Lower leg skin (tissue), 4 donors: Measurements from ENCODE around the gene TRUB2. TPM values are rescaled to one million over a fixed set of nuclear protein-coding genes. Genes with fewer than 3 reads are reported as not detected.

Experiments used
- DNase-seq, 2 donors: peaks; one replicate each; pipeline ENCODE4 v3.0.0-alpha.2; 2019; ENCODE audit warnings: low spot score in 2 of 2
- H3K4me3 ChIP-seq: fragments of 200-600 bp; sonication (generic); 2 replicates; pipeline ENCODE4 v1.5.1; 2017; ENCODE audit warnings: mild to moderate bottlenecking, low read depth; ENCODE audit not compliant: poor library complexity, severe bottlenecking
- POLR2A ChIP-seq, 2 donors: fragments of 450-650 bp; IDR thresholded peaks; one replicate each; pipeline ENCODE4 v1.6.1; 2016 to 2017; ENCODE audit warnings: antibody characterized with exemption in 2 of 2, mild to moderate bottlenecking in 1 of 2, moderate library complexity in 1 of 2
- WGBS, 2 donors: methylation state at CpG; one replicate each; pipeline ENCODE4 v1.1.5; 2018; 5-methylcytosine and 5-hydroxymethylcytosine counted together
- intact Hi-C: fragments of 100-400 bp; cut with DNase I; formaldehyde crosslinking; loops from one replicate; pipeline ENCODE4 v1.15.0; 2023; ENCODE audit warnings: low total_unique reads
- total RNA-seq, 4 donors: library from RNA; depleted of rRNA; stranded (reverse); fragments of >200 nt; gene quantifications; one replicate each; pipeline ENCODE4 v1.1.0, GENCODE V29; 2016
- TF ChIP-seq, protein P1 (sequence below), 3 donors: fragments of 450-650 bp; IDR thresholded peaks; one replicate each; pipeline ENCODE4 v1.5.1; 2016; ENCODE audit warnings: antibody characterized with exemption in 3 of 3, mild to moderate bottlenecking in 3 of 3, moderate library complexity in 2 of 3

Gene TRUB2
- total RNA-seq, 4 donors from 2014 or later, result 10.8 to 13.9 (median 11.5) TPM

DNA sequence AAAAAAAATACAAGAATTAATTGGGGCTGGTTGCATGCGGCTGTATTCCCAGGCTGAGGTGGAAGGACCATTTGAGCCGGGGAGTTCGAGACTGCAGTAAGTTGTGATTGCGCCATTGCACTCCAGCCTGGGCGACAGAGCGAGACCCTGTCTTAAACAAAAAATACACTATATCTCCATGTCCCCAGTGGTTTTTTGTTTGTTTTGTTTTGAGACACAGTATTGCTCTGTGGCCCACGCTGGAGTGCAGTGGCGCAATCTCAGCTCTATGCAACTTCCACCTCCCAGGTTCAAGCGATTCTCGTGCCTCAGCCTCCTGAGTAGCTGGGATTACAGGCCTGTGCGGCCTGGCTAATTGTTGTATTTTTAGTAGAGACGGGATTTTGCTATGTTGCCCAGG is 1.5 kb upstream of the TRUB2 start:
- WGBS, 2 donors, result 83 to 85% methylated on average over 12 of the region's 12 CpGs
- TF ChIP-seq, protein P1, sequence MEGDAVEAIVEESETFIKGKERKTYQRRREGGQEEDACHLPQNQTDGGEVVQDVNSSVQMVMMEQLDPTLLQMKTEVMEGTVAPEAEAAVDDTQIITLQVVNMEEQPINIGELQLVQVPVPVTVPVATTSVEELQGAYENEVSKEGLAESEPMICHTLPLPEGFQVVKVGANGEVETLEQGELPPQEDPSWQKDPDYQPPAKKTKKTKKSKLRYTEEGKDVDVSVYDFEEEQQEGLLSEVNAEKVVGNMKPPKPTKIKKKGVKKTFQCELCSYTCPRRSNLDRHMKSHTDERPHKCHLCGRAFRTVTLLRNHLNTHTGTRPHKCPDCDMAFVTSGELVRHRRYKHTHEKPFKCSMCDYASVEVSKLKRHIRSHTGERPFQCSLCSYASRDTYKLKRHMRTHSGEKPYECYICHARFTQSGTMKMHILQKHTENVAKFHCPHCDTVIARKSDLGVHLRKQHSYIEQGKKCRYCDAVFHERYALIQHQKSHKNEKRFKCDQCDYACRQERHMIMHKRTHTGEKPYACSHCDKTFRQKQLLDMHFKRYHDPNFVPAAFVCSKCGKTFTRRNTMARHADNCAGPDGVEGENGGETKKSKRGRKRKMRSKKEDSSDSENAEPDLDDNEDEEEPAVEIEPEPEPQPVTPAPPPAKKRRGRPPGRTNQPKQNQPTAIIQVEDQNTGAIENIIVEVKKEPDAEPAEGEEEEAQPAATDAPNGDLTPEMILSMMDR (IDR thresholded peaks at IDR 0.05), result no peak
- no peak for TF ChIP-seq POLR2A (IDR thresholded peaks at IDR 0.05)
- no peak overlapping the region for H3K4me3 ChIP-seq
- no peak for DNase-seq
- intact Hi-C loops, result no loop called here

DNA sequence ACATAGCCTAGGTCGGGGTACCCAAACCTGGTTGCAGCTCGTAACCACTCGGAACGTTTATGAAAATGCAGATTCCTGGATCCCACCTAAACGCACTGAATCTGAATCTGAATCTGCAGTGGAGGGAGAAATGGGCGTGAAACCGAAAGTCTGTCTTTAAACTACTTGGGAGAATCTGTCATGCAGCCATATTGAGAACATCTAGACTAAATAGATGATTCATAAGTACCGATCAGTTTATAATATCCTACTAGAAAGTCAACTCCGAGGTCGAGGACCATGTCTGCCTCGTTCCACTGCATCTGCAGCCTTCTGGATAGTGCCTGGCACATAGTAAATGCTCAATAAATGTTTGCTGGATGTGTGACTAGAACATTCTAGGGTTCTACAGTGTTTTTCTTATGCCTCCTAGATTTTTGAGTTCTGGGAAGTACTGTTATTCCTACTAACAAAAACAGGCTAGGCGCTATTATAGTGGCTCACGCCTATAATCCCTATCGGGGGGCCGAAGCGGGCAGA is 1.0 kb upstream of the TRUB2 start:
- H3K4me3 ChIP-seq, result peak overlapping the region; percentile 91
- TF ChIP-seq, protein P1 (IDR thresholded peaks at IDR 0.05), result no peak
- TF ChIP-seq POLR2A (IDR thresholded peaks at IDR 0.05), result no peak
- 22 to 25% methylated on average over 16 of the region's 16 CpGs for WGBS, 2 donors
- no peak for DNase-seq
- intact Hi-C loops, result no loop called here

DNA sequence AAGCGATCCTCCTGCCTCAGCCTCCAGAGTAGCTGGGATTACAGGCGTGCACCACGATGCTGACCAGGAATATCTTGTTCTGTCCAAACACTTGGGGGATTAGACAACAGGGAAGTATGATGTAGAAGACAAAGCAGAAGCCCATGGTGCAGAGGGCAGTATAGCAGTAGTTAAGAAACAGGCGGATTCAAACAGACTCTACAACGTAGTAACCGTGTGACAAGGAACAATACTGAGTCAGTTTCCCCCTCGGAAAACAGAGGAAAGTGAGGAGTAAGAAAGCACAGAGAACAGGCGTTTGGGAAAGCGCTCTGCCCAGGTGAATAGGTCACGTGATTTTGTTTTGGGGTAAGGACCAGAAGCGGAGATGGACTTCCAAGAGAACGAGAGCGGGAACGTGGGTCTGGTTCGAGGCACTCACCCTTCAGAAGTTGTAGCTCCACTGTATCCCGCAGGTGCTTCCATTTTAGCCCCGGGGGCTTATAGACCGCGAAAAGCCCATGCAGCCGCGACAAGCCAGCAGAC is 306 bp downstream of the TRUB2 start:
- intact Hi-C loops, result no loop called here
- peak overlapping the region; percentile 91 for H3K4me3 ChIP-seq
- no peak for DNase-seq
- no peak for TF ChIP-seq POLR2A (IDR thresholded peaks at IDR 0.05)
- TF ChIP-seq, protein P1 (IDR thresholded peaks at IDR 0.05), result no peak
- 2% methylated on average over 20 to 21 of the region's 21 CpGs for WGBS, 2 donors

DNA sequence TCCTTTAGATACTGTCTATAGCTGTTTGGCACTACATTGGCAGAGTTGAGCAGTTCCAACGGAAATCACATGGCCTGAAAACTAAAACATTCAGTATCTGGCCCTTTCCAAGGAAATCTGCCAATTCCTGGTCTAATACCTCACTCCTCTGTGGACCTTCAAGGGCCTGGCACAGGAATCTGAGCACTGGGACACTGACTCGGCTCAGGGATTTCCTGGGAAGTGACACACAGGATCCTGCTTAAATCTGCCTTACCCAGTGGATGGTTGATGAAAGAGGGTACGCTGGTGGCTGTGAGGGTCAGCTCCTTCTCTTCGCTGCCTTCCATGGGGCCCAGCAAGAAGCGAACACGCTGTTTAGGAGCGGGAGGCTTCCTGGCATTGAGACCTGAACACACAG is 904 bp downstream of the TRUB2 start:
- TF ChIP-seq, protein P1 (IDR thresholded peaks at IDR 0.05), result no peak
- no peak for TF ChIP-seq POLR2A (IDR thresholded peaks at IDR 0.05)
- no peak overlapping the region for H3K4me3 ChIP-seq
- intact Hi-C loops, result no loop called here
- 74 to 77% methylated on average over 7 of the region's 7 CpGs for WGBS, 2 donors
- DNase-seq, result no peak

DNA sequence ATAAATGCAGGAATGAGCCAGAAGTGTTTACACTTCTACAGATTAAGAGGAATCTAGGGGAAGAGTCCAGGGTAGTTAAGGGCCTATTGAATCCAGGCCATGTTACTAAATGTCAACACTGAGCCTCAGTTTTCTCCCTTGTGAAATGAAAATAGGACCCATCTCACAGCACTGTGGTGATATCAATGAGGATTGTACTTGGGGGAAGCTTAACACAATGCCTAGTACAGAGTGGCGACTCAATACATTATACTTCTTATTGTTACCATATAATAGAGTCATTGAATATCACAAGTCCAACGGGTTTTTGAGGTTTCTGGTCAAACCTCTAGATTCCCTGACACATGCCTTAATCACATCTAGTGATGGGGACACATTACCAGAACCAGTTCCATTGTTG is 4.6 kb downstream of the TRUB2 start:
- WGBS, 2 donors, result 75 to 83% methylated on average over 2 of the region's 2 CpGs
- DNase-seq, result no peak
- intact Hi-C loops, result no loop called here
- TF ChIP-seq, protein P1 (IDR thresholded peaks at IDR 0.05), result no peak
- no peak for TF ChIP-seq POLR2A (IDR thresholded peaks at IDR 0.05)
- no peak overlapping the region for H3K4me3 ChIP-seq

DNA sequence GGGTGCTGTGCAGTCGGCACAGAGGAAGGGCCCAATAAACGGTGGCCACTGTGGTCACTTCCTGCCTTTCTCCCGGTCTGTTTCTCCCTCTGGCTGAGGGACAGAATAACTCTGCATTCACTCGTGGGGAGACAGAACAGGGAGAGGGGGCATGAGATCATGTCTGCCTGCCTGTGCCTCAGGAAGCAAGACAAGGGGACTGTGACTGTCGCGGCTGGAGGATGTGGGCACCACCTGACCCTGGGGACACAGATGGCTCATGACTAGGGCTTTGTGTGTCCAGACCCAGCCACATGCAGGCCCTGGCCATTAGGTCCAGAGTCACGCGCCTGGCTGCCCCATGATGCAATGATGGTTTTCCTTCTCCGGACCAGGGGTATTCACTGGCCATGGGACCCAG is 5.8 kb downstream of the TRUB2 start:
- 66 to 79% methylated on average over 9 of the region's 9 CpGs for WGBS, 2 donors
- TF ChIP-seq, protein P1 (IDR thresholded peaks at IDR 0.05), result no peak
- TF ChIP-seq POLR2A (IDR thresholded peaks at IDR 0.05), result no peak
- intact Hi-C loops, result no loop called here
- no peak for DNase-seq
- H3K4me3 ChIP-seq, result no peak overlapping the region
